Gastroesophageal sphincter (tissue), 3 donors: ENCODE results near the gene COBLL1.
A peak's percentile ranks its signal among the peaks of the same experiment; 100 is the strongest.

Source experiments
- CTCF ChIP-seq, 4 experiments: fragments of 200-600 bp in 2 of 4; fragments of 450-650 bp in 2 of 4; sonication (generic) in 1 of 4; IDR thresholded peaks; one replicate each; pipeline ENCODE4 v1.5.1; 2017 to 2019; ENCODE audit warnings: antibody characterized with exemption in 4 of 4, mild to moderate bottlenecking in 2 of 4, moderate library complexity in 2 of 4
- EP300 ChIP-seq: sonication (generic); formaldehyde crosslinking; IDR thresholded peaks from one replicate; pipeline ENCODE4 v1.6.1; 2017; ENCODE audit warnings: antibody characterized with exemption, mild to moderate bottlenecking
- POLR2AphosphoS5 ChIP-seq: sonication (generic); formaldehyde crosslinking; IDR thresholded peaks from one replicate; pipeline ENCODE4 v1.6.1; 2017; ENCODE audit warnings: antibody characterized with exemption

GRCh38 chr2:164841719-164842623, at the start of gene COBLL1:
- no peak for TF ChIP-seq EP300
- peak; percentile 88 to 92 (median 89) for TF ChIP-seq CTCF (IDR thresholded peaks at IDR 0.05)
- peak; percentile 9 for TF ChIP-seq POLR2AphosphoS5
